WI38 (cell line): ENCODE results near the gene SHB.

ENCODE experiments used
- H3K4me3 ChIP-seq: 2 replicates; pipeline ENCODE4 v1.5.1; 2011; ENCODE audit warnings: low read depth, mild to moderate bottlenecking, control low read depth, low read length
- TF ChIP-seq, protein P1 (sequence below): IDR thresholded peaks from 2 replicates; pipeline ENCODE4 v1.5.1; 2012; ENCODE audit warnings: low read depth, mild to moderate bottlenecking, control low read depth, low read length

The SHB gene

GRCh38 chr9:38057416-38058195 is 11.4 kb downstream of the SHB start:
- no peak overlapping the region for H3K4me3 ChIP-seq
- TF ChIP-seq, protein P1, sequence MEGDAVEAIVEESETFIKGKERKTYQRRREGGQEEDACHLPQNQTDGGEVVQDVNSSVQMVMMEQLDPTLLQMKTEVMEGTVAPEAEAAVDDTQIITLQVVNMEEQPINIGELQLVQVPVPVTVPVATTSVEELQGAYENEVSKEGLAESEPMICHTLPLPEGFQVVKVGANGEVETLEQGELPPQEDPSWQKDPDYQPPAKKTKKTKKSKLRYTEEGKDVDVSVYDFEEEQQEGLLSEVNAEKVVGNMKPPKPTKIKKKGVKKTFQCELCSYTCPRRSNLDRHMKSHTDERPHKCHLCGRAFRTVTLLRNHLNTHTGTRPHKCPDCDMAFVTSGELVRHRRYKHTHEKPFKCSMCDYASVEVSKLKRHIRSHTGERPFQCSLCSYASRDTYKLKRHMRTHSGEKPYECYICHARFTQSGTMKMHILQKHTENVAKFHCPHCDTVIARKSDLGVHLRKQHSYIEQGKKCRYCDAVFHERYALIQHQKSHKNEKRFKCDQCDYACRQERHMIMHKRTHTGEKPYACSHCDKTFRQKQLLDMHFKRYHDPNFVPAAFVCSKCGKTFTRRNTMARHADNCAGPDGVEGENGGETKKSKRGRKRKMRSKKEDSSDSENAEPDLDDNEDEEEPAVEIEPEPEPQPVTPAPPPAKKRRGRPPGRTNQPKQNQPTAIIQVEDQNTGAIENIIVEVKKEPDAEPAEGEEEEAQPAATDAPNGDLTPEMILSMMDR, result no peak

GRCh38 chr9:38054653-38055052 is 14.4 kb downstream of the SHB start:
- H3K4me3 ChIP-seq, result no peak overlapping the region
- TF ChIP-seq, protein P1, result no peak

DNA sequence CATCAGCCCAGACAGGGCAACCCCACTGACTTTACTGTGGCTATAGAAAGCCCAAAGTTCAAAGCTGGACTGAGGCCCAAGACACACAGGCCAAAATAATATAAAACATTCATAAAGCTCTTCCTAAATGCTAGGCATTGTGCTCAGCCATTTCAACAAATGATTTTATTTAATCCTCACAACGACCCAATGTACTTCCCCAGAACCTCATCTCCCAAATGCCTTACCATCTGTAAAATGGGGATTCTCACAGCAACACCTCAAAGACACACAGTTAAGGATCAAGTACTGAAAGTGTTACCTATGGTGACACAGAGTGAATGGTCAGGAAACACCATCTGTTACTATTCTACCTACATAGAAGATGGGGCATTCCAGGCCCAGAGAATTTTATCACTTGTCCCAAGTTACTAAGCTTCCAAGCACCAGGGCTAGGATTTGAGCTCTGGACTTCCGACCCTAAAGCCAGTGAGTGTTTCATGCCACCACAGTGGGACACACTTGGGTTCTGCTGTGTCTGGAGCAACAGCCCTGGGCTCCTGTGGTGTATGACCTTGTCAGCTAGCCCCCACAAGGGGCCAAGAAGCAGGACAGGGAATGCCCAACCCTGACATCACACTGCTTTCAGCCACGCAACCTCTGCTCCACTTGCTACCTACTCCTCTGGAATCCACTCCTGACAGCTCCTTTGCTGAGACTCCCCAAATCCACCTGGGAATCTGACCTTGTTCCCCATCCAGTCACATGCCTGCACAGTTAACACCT is 15.1 kb downstream of the SHB start:
- TF ChIP-seq, protein P1, result no peak

DNA sequence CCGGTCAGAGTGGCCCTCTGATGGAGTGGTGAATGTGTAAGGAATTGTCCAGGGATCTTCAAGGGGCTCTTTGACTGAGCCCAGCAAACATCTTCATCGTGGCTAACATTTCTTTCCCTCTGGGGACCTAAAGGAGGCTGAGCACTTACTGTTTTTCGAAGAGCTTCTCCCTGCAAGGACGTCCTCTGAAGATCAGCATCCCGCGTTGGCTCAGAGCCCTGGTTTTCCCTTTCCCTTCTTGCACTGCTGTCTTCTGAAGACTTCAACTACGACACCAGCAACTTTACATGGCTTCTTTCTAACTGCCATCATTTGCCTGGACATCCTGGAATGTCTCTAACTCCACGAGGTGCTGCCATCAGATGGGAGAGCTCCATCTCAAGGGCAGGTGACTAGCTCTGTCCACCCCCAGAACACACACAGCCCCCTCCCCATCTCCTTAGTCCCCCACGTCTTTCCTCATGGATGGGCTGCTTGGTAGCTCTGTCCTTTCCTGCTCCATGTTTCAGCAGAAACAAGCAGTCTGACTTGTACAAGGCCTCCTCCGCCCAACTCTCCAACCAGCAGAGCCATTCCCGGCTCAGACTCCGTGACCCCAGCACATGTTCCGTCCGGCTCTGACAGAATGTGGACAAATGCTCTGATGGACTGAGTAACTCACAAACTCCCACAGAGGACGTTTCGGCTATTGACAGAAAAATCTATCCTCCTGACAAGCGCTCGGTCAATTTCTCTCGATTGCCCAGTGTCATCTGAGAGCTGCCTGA is 17.1 kb downstream of the SHB start:
- H3K4me3 ChIP-seq, result no peak overlapping the region
- TF ChIP-seq, protein P1, result no peak

More for the DNA sequence above, 15.1 kb downstream of the SHB start:
- no peak overlapping the region for H3K4me3 ChIP-seq

- TF ChIP-seq, protein P1, result no peak
- peak overlapping the region; percentile 48 for H3K4me3 ChIP-seq
Observed at GRCh38 chr9:38048316-38048969, 20.6 kb downstream of the SHB start.

DNA sequence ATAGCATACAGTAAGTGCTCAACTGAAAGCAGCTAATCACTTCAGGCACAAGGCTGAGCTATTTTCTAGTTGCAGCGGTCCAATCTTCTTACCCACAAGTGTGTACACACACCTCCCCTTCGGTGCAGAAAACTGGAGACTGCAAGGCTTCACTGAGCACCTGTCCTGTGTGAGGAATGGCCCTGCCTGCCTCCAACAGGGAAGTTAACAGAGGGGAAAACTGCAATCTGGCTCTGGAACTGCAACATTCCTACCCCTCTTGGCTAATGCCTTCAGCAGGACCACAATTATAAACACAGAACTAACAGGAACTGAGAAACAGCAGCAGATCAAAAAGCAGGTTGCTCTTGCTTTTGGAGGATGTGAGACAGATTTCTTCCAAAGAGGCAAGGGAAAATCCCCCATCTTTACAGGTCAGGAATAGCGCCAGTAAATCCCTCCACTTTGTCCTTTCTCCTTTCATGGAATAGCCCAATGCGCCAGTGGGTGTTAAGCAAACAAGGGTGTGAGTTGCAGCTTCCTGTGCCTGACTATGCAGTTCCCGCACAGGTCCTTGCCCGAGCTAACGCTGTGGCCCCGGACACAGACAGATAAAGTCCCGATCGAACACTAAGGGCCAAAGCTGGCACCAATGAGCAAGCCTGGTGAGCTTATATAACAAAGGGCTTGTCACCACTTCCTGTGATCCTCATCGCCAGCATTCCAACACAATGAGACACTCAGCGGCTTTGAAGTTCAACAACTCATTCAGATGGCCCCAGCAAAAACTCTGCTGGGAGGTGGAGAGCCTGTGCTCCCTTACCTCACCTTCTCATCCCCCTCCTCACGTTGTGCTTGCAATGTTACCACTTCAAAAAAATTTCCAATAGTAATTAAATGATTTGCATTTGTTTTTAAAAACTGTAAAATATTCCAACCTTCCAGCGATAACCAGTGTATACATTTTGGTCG is 21.5 kb downstream of the SHB start:
- TF ChIP-seq, protein P1, result no peak
- H3K4me3 ChIP-seq, result peak overlapping the region; percentile 48
